KMS-11 (cell line): ENCODE results near the gene FOXJ3.
A peak's percentile ranks its signal among the peaks of the same experiment; 100 is the strongest.

ENCODE experiments used
- H2AFZ ChIP-seq: fragments of 200-600 bp; sonication (generic); 2 replicates; pipeline ENCODE4 v1.6.1; 2016; ENCODE audit warnings: antibody characterized with exemption, mixed run types, low read depth
- H3K27ac ChIP-seq: fragments of 200-600 bp; sonication (generic); 2 replicates; pipeline ENCODE4 v1.6.1; 2016; ENCODE audit warnings: mild to moderate bottlenecking, mixed run types
- H3K27me3 ChIP-seq: fragments of 200-600 bp; sonication (generic); 2 replicates; pipeline ENCODE4 v1.6.1; 2017; ENCODE audit warnings: mild to moderate bottlenecking, low read depth, mixed run types, moderate library complexity; ENCODE audit not compliant: insufficient read depth
- H3K36me3 ChIP-seq: fragments of 200-600 bp; sonication (generic); 2 replicates; pipeline ENCODE4 v1.6.1; 2017; ENCODE audit warnings: mild to moderate bottlenecking, mixed run types; ENCODE audit not compliant: insufficient read depth
- H3K4me1 ChIP-seq: fragments of 200-600 bp; sonication (generic); 2 replicates; pipeline ENCODE4 v1.6.1; 2016; ENCODE audit warnings: mild to moderate bottlenecking, low read depth, mixed run types; ENCODE audit not compliant: poor library complexity, severe bottlenecking
- H3K4me2 ChIP-seq: fragments of 200-600 bp; sonication (generic); 2 replicates; pipeline ENCODE4 v1.7.0; 2016; ENCODE audit warnings: mild to moderate bottlenecking, mixed run types
- H3K4me3 ChIP-seq: fragments of 200-600 bp; sonication (generic); IDR thresholded peaks from 2 replicates; pipeline ENCODE4 v1.6.1; 2017; ENCODE audit warnings: low read depth, low read length, mixed read lengths; ENCODE audit not compliant: insufficient read depth
- H3K79me2 ChIP-seq: fragments of 200-600 bp; sonication (generic); 2 replicates; pipeline ENCODE4 v1.6.1; 2016; ENCODE audit warnings: low read depth, mixed run types; ENCODE audit not compliant: insufficient read depth
- H3K9ac ChIP-seq: fragments of 200-600 bp; sonication (generic); 2 replicates; pipeline ENCODE4 v1.6.1; 2016; ENCODE audit warnings: mild to moderate bottlenecking, mixed run types
- H4K20me1 ChIP-seq: fragments of 200-600 bp; sonication (generic); 2 replicates; pipeline ENCODE4 v1.6.1; 2016; ENCODE audit warnings: mild to moderate bottlenecking, mixed run types; ENCODE audit not compliant: insufficient read depth
- CTCF ChIP-seq: fragments of 200-600 bp; sonication (generic); conservative IDR thresholded peaks from 2 replicates; pipeline ENCODE4 v1.6.1; 2017; ENCODE audit warnings: low read depth, mild to moderate bottlenecking, antibody characterized with exemption, low read length, moderate library complexity, mixed read lengths

Gene FOXJ3

GRCh38 chr1:42148166-42148565, 186.9 kb downstream of the FOXJ3 start:
- no peak for TF ChIP-seq CTCF
- H3K79me2 ChIP-seq = no peaks in the 10 kb centered on the region
- no peak overlapping the region for H3K4me2 ChIP-seq
- no peak overlapping the region for H3K4me3 ChIP-seq
- H3K36me3 ChIP-seq = no peaks in the 10 kb centered on the region
- H2AFZ ChIP-seq = no peak overlapping the region
- no peaks in the 10 kb centered on the region for H4K20me1 ChIP-seq
- H3K27ac ChIP-seq = no peak overlapping the region
- H3K4me1 ChIP-seq = no peaks in the 10 kb centered on the region
- no peak overlapping the region for H3K9ac ChIP-seq
- no peaks in the 10 kb centered on the region for H3K27me3 ChIP-seq

DNA sequence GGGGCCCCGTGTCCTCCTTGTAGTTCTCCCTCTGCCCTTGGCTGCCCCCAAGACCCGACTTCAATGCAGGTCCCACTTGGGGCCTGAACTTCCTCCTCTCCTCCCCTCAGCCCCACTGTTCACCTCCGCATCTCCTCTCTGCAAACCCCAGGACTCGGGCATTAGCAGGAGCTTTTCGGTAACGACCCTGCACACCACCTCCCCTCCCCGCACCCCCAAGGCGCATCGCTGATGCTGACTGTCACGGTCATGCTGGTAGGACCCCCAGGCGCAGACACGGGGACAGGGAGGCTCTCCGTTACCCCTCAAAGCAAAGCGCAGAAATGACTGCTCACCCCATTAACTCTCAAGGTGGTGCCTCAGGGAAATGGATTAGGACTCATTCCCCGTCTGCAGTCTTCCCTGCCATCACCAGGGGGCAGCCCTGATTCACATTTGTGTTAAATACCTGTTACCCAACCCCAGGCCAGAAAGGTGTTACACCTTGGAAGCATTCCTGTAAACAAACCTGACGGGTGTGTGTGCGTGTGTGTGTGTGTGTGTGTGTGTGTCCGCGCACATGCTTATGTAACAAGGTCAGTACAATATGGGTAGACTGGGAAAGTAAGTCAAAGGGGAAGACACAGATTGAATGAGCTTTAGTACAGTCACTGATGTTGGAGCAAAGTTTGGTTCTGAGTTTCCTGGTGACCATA, 188.3 kb downstream of the FOXJ3 start:
- Histone ChIP-seq H3K4me2 (no peak overlapping the region), H3K27me3 (no peaks in the 10 kb centered on the region)

GRCh38 chr1:42145764-42146625, 189.0 kb downstream of the FOXJ3 start:
- Histone ChIP-seq H2AFZ (no peak overlapping the region), H3K4me1 (no peaks in the 10 kb centered on the region), H3K4me2 (no peak overlapping the region), H4K20me1 (no peaks in the 10 kb centered on the region), H3K27ac (no peak overlapping the region), H3K27me3 (no peaks in the 10 kb centered on the region), H3K36me3 (no peaks in the 10 kb centered on the region), H3K79me2 (no peaks in the 10 kb centered on the region), H3K9ac (no peak overlapping the region), H3K4me3 (no peak overlapping the region)
- TF ChIP-seq CTCF = no peak

More for the DNA sequence above, 188.3 kb downstream of the FOXJ3 start:
- Histone ChIP-seq H3K9ac (no peak overlapping the region), H3K79me2 (no peaks in the 10 kb centered on the region), H3K4me1 (no peaks in the 10 kb centered on the region), H4K20me1 (no peaks in the 10 kb centered on the region), H3K4me3 (no peak overlapping the region), H3K27ac (no peak overlapping the region), H2AFZ (no peak overlapping the region), H3K36me3 (no peaks in the 10 kb centered on the region)
- TF ChIP-seq CTCF = peak; percentile 85

GRCh38 chr1:42145389-42145716, 189.7 kb downstream of the FOXJ3 start:
- no peak for TF ChIP-seq CTCF
- Histone ChIP-seq H3K36me3 (no peaks in the 10 kb centered on the region), H3K27me3 (no peaks in the 10 kb centered on the region)

More at GRCh38 chr1:42145389-42145716, 189.7 kb downstream of the FOXJ3 start:
- Histone ChIP-seq H3K4me2 (no peak overlapping the region), H3K79me2 (no peaks in the 10 kb centered on the region), H4K20me1 (no peaks in the 10 kb centered on the region), H3K27ac (no peak overlapping the region), H2AFZ (no peak overlapping the region), H3K4me3 (no peak overlapping the region), H3K9ac (no peak overlapping the region), H3K4me1 (no peaks in the 10 kb centered on the region)
